ENCODE data around the gene SNRNP70.

The SNRNP70 gene

GRCh38 chr19:49149652-49150105 lies 64.4 kb downstream of the SNRNP70 start:
- peak; percentile 55 for DNase-seq

GRCh38 chr19:49150106-49150943 lies 65.1 kb downstream of the SNRNP70 start:
- no peak for DNase-seq

GRCh38 chr19:49150944-49151243 lies 65.6 kb downstream of the SNRNP70 start:
- DNase-seq, result no peak

DNA sequence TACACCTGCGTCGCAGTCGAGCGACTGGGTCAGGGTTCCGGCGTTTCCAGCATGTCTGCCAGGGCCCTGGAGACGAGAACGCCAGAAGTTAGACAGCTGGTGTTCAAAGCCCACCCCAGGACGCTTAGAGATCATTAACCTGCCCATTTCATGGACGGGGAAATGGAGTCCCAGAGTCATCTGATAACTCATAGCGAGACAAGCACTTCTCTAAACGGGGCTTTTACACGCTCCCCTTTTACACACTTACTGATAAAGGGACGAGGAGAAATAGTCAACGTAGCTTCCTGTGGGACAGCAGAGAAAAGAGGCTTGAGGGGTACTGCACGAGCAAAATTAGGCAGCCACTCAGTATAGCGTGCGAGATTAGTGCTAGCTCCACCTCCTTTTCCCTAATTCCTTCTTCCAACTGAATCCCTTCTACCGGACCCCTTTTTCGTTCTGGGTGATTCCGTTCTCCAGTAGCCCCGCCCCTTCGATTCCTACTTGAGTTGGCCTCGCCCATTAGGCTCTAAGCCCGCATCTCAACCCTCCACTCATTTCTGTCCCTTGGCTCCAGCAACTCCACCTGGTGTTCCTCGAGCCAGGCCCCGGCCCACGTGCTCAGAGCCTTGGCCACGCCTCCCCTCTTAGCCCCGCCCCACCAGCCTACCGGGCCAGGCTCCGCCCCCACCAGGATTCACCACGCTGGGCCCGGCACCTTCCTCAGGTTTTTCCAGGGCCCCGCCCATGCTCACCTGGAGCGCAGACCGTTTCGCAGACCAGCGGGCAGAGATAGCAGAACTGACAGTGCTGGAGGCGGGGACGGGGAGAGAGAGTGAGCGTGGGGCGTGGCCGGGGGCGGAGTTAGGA lies 66.2 kb downstream of the SNRNP70 start:
- DNase-seq, result no peak

DNA sequence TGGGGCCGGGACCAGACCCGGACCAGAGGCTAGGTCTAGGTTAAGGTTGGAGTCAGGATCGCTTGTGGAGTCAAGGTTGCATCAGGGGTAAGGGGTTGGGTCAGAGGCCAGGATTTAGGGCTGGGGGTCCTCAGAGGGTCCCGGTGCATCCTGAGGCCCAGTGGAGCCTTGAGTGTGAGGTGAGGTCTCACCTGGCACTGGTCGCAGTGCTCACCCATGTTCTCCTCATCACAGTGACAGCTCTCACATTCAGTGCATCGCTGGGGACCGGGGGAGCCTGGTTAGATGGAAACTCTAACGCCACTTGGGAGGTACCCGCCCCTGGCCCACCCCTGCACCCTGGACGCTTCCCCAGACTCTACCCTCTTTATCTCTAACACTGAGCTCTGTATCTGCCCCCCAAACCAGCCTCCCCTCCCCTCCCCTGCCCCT lies 66.9 kb downstream of the SNRNP70 start:
- no peak for DNase-seq

- no peak for DNase-seq
Observed at GRCh38 chr19:49153167-49153809, 68.0 kb downstream of the SNRNP70 start.

DNA sequence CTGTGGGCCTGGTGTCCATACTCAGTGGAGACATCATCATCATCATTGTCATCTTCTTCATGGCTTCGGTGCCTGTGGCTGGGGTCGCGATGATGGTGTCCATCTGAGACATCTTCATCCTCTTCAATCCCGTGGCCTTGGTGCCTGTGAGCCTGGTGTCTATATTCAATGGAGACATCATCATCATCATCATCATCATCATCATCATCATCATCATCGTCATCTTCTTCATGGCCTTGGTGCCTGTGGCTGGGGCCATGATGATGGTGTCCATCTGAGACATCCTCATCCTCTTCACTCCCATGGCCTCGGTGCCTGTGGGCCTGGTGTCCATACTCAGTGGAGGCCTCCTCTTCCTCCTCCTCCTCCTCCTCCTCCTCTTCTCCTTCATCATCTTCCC lies 69.0 kb downstream of the SNRNP70 start:
- no peak for DNase-seq

GRCh38 chr19:49155005-49155819 lies 70.0 kb downstream of the SNRNP70 start, which contains the start of gene HRC:
HRC (minus strand) TSS chr19:49155396; CDS start chr19:49155237, 159 bp downstream.
- DNase-seq, result no peak

GRCh38 chr19:49155820-49156346 lies 70.6 kb downstream of the SNRNP70 start:
- DNase-seq, result no peak

- peak; percentile 72 for DNase-seq
Observed at GRCh38 chr19:49157445-49158224, 72.4 kb downstream of the SNRNP70 start, which contains the start of gene TRPM4. TRPM4 (plus strand) TSS chr19:49157792; CDS start chr19:49157867, 75 bp downstream.

Measured in amniotic stem cell (primary cell).